Measurements from ENCODE around the gene CST2. TPM values are rescaled to one million over a fixed set of nuclear protein-coding genes. Genes with fewer than 3 reads are reported as not detected.
"Not testable (repeated sequence)": the region's sequence is repeated elsewhere in the genome, so short reads cannot be mapped to it uniquely, and the experiment has no call there.

CST2 gene
- total and polyA plus RNA-seq, 2 donors (not counting 1 experiment from before 2014, with no cell fraction given) = not detected

DNA sequence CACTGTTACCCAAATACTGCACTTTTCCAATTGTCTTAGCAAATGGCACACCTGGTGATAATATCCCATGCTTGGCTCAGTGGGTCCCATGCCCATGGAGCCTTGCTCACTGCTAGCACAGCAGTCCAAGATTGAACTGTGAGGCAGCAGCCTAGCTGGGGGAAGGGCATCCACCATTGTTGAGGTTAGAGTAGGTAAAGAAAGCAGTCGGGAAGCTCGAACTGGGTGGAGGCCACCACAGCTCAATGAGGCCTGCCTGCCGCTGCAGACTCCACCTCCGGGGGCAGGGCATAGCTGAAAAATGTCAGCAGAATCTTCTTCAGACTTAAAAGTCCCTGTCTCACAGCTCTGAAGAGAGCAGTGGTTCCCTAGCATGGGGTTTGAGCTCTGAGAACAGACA is 9.2 kb upstream of the CST2 start:
- intact Hi-C loops (cut with micrococcal nuclease) = no loop called here
- H3K9ac ChIP-seq (ENCODE audit: low read length) = no peak overlapping the region
- no peak overlapping the region for H3K4me3 ChIP-seq (ENCODE audit: control extremely low read depth in 1 of 5, extremely low read depth in 1 of 5, insufficient read depth in 1 of 5, low read depth in 2 of 5, low read length in 4 of 5)
- Mint-ChIP-seq H3K27me3 (peaks cover 5% of the 10 kb centered on the region), H3K9me3 (ENCODE audit: insufficient read depth) (peaks cover 6% of the 10 kb centered on the region), H3K4me3 (no peak overlapping the region), H3K27ac (no peak overlapping the region), H3K4me1 (no peaks in the 10 kb centered on the region)
- H3K4me2 ChIP-seq (replicated peaks; ENCODE audit: low read depth, low read length, poor library complexity, severe bottlenecking) = no peak overlapping the region
- H3K27ac ChIP-seq (ENCODE audit: low read length in 2 of 2) = no peak overlapping the region
- no peaks in the 10 kb centered on the region for H3K79me2 ChIP-seq (ENCODE audit: control insufficient read depth, insufficient read depth, low read length)
- DNase-seq (no peak), ATAC-seq (ENCODE audit: low read depth) (no peak)
- WGBS (ENCODE audit: insufficient coverage) = 90% methylated on average over 4 of the region's 4 CpGs
- TF ChIP-seq EZH2 (IDR thresholded peaks at IDR 0.05; ENCODE audit: borderline replicate concordance, insufficient read depth, low read depth, low read length, poor library complexity, severe bottlenecking) = no peak
- TF ChIP-seq, protein P1, sequence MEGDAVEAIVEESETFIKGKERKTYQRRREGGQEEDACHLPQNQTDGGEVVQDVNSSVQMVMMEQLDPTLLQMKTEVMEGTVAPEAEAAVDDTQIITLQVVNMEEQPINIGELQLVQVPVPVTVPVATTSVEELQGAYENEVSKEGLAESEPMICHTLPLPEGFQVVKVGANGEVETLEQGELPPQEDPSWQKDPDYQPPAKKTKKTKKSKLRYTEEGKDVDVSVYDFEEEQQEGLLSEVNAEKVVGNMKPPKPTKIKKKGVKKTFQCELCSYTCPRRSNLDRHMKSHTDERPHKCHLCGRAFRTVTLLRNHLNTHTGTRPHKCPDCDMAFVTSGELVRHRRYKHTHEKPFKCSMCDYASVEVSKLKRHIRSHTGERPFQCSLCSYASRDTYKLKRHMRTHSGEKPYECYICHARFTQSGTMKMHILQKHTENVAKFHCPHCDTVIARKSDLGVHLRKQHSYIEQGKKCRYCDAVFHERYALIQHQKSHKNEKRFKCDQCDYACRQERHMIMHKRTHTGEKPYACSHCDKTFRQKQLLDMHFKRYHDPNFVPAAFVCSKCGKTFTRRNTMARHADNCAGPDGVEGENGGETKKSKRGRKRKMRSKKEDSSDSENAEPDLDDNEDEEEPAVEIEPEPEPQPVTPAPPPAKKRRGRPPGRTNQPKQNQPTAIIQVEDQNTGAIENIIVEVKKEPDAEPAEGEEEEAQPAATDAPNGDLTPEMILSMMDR (IDR thresholded peaks at IDR 0.05) = no peak
- ChIA-PET POLR2A (no interaction called here), CTCF (no interaction called here)
- H3K27me3 ChIP-seq (replicated peaks in 1 of 4; ENCODE audit: control extremely low read depth in 1 of 4, control insufficient read depth in 3 of 4, insufficient read depth in 4 of 4, low read length in 3 of 4) = no peaks in the 10 kb centered on the region
- H3K36me3 ChIP-seq (replicated peaks in 1 of 2; ENCODE audit: control extremely low read depth in 1 of 2, control insufficient read depth in 1 of 2, extremely low read depth in 1 of 2, insufficient read depth in 2 of 2, low read length in 1 of 2) = no peaks in the 10 kb centered on the region
- no peaks in the 10 kb centered on the region for H4K20me1 ChIP-seq (ENCODE audit: control insufficient read depth, insufficient read depth, low read length, poor library complexity, severe bottlenecking)
- no peaks in the 10 kb centered on the region for H3K4me1 ChIP-seq (ENCODE audit: control insufficient read depth in 2 of 2, insufficient read depth in 2 of 2, low read length in 2 of 2)
- no peaks in the 10 kb centered on the region for H3K9me3 ChIP-seq (ENCODE audit: control extremely low read depth in 1 of 3, control insufficient read depth in 2 of 3, insufficient read depth in 1 of 3, low read length in 2 of 3)
- H2AFZ ChIP-seq (ENCODE audit: insufficient read depth, low read depth, low read length, poor library complexity, severe bottlenecking) = no peak overlapping the region

DNA sequence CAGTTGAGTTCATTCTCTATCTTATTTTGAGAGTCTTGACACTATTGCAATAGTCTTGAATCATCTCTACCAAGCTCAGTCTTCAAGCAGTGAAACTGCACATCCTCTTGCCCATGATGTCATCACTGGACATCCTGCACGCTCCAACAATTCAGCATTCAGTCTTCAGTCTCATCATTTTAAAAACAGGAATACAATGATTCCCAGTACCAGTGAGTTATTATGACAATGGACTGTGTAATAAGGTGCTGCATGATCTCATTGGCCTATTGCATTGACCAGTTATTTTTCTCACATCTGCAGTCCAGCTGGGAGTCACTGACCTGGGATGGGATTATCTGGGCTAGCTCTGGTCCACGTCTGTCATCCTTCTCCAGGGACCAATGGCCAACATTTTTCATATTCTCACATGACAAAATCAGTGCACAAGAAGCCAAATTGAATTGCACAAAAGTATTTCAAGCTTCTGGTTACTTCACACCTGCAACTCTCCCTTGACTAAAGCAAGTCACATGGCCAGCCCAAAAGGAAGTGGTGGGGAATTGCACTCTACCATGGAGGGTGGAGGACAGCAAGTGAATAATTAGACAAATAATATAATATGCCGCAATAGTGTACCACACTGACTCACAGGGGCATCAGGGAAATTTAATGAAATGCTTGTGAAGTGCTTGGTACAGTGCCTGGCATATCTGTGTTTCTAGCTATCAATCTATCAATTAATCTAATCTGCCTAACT is 6.4 kb upstream of the CST2 start:
- peaks cover 5% of the 10 kb centered on the region for H3K27me3 Mint-ChIP-seq
- no peak overlapping the region for H2AFZ ChIP-seq (ENCODE audit: insufficient read depth, low read depth, low read length, poor library complexity, severe bottlenecking)
- TF ChIP-seq EZH2 (IDR thresholded peaks at IDR 0.05; ENCODE audit: borderline replicate concordance, insufficient read depth, low read depth, low read length, poor library complexity, severe bottlenecking) = no peak
- TF ChIP-seq, protein P1 (IDR thresholded peaks at IDR 0.05) = no peak

DNA sequence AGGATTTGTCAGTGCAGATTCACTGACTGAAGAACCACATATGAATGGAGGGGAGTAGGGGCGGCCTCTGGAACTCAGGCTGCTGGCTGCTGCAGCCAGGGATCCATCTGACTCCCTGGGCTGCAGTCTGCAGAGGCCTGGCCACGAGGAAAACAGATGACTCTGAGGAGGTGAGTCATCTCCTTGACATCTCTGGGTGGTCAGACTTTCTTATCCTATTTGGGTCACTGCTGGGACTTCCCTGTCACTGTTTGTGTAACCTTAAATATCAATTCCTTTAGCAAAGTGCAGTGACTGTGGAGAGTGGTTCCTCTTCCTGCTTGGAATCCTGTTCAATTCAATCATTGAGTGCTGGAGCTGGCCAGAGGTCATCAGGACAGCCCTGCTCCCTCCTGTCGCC is 5.4 kb upstream of the CST2 start:
- H3K9me3 Mint-ChIP-seq (ENCODE audit: insufficient read depth); DNase-seq; H3K27me3 ChIP-seq (replicated peaks in 1 of 4; ENCODE audit: control extremely low read depth in 1 of 4, control insufficient read depth in 3 of 4, insufficient read depth in 4 of 4, low read length in 3 of 4); H3K9ac ChIP-seq (ENCODE audit: low read length); H3K4me1 Mint-ChIP-seq; POLR2A ChIA-PET; H3K4me1 ChIP-seq (ENCODE audit: control insufficient read depth in 2 of 2, insufficient read depth in 2 of 2, low read length in 2 of 2); H3K4me3 Mint-ChIP-seq; CTCF ChIA-PET; ATAC-seq (ENCODE audit: low read depth); H3K79me2 ChIP-seq (ENCODE audit: control insufficient read depth, insufficient read depth, low read length); H3K4me3 ChIP-seq (ENCODE audit: control extremely low read depth in 1 of 5, extremely low read depth in 1 of 5, insufficient read depth in 1 of 5, low read depth in 2 of 5, low read length in 4 of 5); H3K9me3 ChIP-seq (ENCODE audit: control extremely low read depth in 1 of 3, control insufficient read depth in 2 of 3, insufficient read depth in 1 of 3, low read length in 2 of 3); H3K27me3 Mint-ChIP-seq; intact Hi-C loops (cut with micrococcal nuclease); H3K4me2 ChIP-seq (replicated peaks; ENCODE audit: low read depth, low read length, poor library complexity, severe bottlenecking); H3K27ac ChIP-seq (ENCODE audit: low read length in 2 of 2); H3K36me3 ChIP-seq (replicated peaks in 1 of 2; ENCODE audit: control extremely low read depth in 1 of 2, control insufficient read depth in 1 of 2, extremely low read depth in 1 of 2, insufficient read depth in 2 of 2, low read length in 1 of 2); H3K27ac Mint-ChIP-seq; H2AFZ ChIP-seq (ENCODE audit: insufficient read depth, low read depth, low read length, poor library complexity, severe bottlenecking); H4K20me1 ChIP-seq (ENCODE audit: control insufficient read depth, insufficient read depth, low read length, poor library complexity, severe bottlenecking): not testable (repeated sequence)
- 63% methylated on average over 3 of the region's 3 CpGs for WGBS (ENCODE audit: insufficient coverage)

More for the DNA sequence above, 6.4 kb upstream of the CST2 start:
- intact Hi-C loops (cut with micrococcal nuclease) = no loop called here
- Histone ChIP-seq H3K36me3 (replicated peaks in 1 of 2; ENCODE audit: control extremely low read depth in 1 of 2, control insufficient read depth in 1 of 2, extremely low read depth in 1 of 2, insufficient read depth in 2 of 2, low read length in 1 of 2) (no peaks in the 10 kb centered on the region), H3K27me3 (replicated peaks in 1 of 4; ENCODE audit: control extremely low read depth in 1 of 4, control insufficient read depth in 3 of 4, insufficient read depth in 4 of 4, low read length in 3 of 4) (no peaks in the 10 kb centered on the region), H3K27ac (ENCODE audit: low read length in 2 of 2) (no peak overlapping the region), H4K20me1 (ENCODE audit: control insufficient read depth, insufficient read depth, low read length, poor library complexity, severe bottlenecking) (no peaks in the 10 kb centered on the region), H3K79me2 (ENCODE audit: control insufficient read depth, insufficient read depth, low read length) (no peaks in the 10 kb centered on the region), H3K4me1 (ENCODE audit: control insufficient read depth in 2 of 2, insufficient read depth in 2 of 2, low read length in 2 of 2) (no peaks in the 10 kb centered on the region), H3K9ac (ENCODE audit: low read length) (no peak overlapping the region), H3K4me3 (ENCODE audit: control extremely low read depth in 1 of 5, extremely low read depth in 1 of 5, insufficient read depth in 1 of 5, low read depth in 2 of 5, low read length in 4 of 5) (no peak overlapping the region), H3K4me2 (replicated peaks; ENCODE audit: low read depth, low read length, poor library complexity, severe bottlenecking) (no peak overlapping the region), H3K9me3 (ENCODE audit: control extremely low read depth in 1 of 3, control insufficient read depth in 2 of 3, insufficient read depth in 1 of 3, low read length in 2 of 3) (no peaks in the 10 kb centered on the region)
- Mint-ChIP-seq H3K9me3 (ENCODE audit: insufficient read depth) (no peaks in the 10 kb centered on the region), H3K4me1 (no peaks in the 10 kb centered on the region), H3K27ac (no peak overlapping the region), H3K4me3 (no peak overlapping the region)
- WGBS (ENCODE audit: insufficient coverage) = 61% methylated on average over 2 of the region's 3 CpGs
- no peak for DNase-seq
- POLR2A ChIA-PET = no interaction called here
- no peak for ATAC-seq (ENCODE audit: low read depth)
- CTCF ChIA-PET = no interaction called here
